PC-3 (cell line): Measurements from ENCODE around the gene PLSCR5. TPM values are rescaled to one million over a fixed set of nuclear protein-coding genes. Genes with fewer than 3 reads are reported as not detected.

ENCODE experiments used
- ATAC-seq: fragments of 200-7000 bp; cut with Tn5 transposase; 2 replicates; pipeline ENCODE4 v1.9.1; 2020; ENCODE audit warnings: mild to moderate bottlenecking, moderate library complexity
- BruUV-seq: library from RNA; stranded (reverse); fragments of 400-500 nt; replicated peaks from 2 replicates; lab custom pipeline; 2021; lab: Mats Ljungman, UMichigan
- CTCF ChIA-PET: fragments of 300-600 bp; sonication (Branson Sonifier 250); formaldehyde crosslinking; loops from one replicate; lab custom pipeline; 2022; ENCODE audit warnings: antibody characterized with exemption; lab: Charles Lee
- POLR2A ChIA-PET: fragments of 300-600 bp; sonication (Branson Sonifier 250); formaldehyde crosslinking; loops from one replicate; lab custom pipeline; 2022; ENCODE audit warnings: antibody characterized with exemption; ENCODE audit not compliant: unreplicated experiment; lab: Charles Lee
- DNase-seq: peaks from one replicate; pipeline ENCODE4 v3.0.0-alpha.2; 2015
- H2AFZ ChIP-seq: fragments of 300-600 bp; sonication (generic); 2 replicates; pipeline ENCODE4 v1.6.0; 2016; ENCODE audit warnings: antibody characterized with exemption, low read length
- H3F3A ChIP-seq: fragments of 300-600 bp; sonication (generic); one replicate; pipeline ENCODE4 v1.6.0; 2017; ENCODE audit warnings: antibody characterized with exemption, low read length, control low read depth, mild to moderate bottlenecking; ENCODE audit not compliant: unreplicated experiment
- H3K27ac ChIP-seq: fragments of 300-600 bp; sonication (generic); 2 replicates; pipeline ENCODE4 v1.5.1; 2016; ENCODE audit warnings: mild to moderate bottlenecking, low read length
- H3K27me3 ChIP-seq: fragments of 300-600 bp; sonication (generic); 2 replicates; pipeline ENCODE4 v1.6.1; 2016; ENCODE audit warnings: low read length, mixed read lengths
- H3K36me3 ChIP-seq: fragments of 300-600 bp; sonication (generic); 2 replicates; pipeline ENCODE4 v1.6.1; 2016; ENCODE audit warnings: low read depth, mixed run types, low read length, mixed read lengths
- H3K4me1 ChIP-seq: fragments of 300-600 bp; sonication (generic); 2 replicates; pipeline ENCODE4 v1.5.1; 2016; ENCODE audit warnings: low read length; ENCODE audit not compliant: insufficient read depth
- H3K4me2 ChIP-seq: fragments of 300-600 bp; sonication (generic); 2 replicates; pipeline ENCODE4 v1.6.0; 2016; ENCODE audit warnings: low read length
- H3K4me3 ChIP-seq: fragments of 300-600 bp; sonication (generic); 2 replicates; pipeline ENCODE4 v1.5.1; 2016; ENCODE audit warnings: mild to moderate bottlenecking, low read length, mixed read lengths
- H3K79me2 ChIP-seq: fragments of 300-600 bp; sonication (generic); 2 replicates; pipeline ENCODE4 v1.6.1; 2017; ENCODE audit warnings: low read length, mixed read lengths
- H3K9ac ChIP-seq: fragments of 300-600 bp; sonication (generic); 2 replicates; pipeline ENCODE4 v1.6.0; 2016; ENCODE audit warnings: mild to moderate bottlenecking, low read length
- H3K9me2 ChIP-seq: fragments of 300-600 bp; sonication (generic); replicated peaks from 2 replicates; pipeline ENCODE4 v1.6.1; 2016; ENCODE audit warnings: mixed run types, low read length, mixed read lengths
- H3K9me3 ChIP-seq: fragments of 300-600 bp; sonication (generic); 2 replicates; pipeline ENCODE4 v1.6.1; 2016; ENCODE audit warnings: low read length, mixed read lengths
- H4K20me1 ChIP-seq: fragments of 300-600 bp; sonication (generic); 2 replicates; pipeline ENCODE4 v1.6.1; 2016; ENCODE audit warnings: low read length, mixed read lengths
- CTCF ChIP-seq: fragments of 300-600 bp; sonication (generic); conservative IDR thresholded peaks from 2 replicates; pipeline ENCODE4 v1.5.1; 2017; ENCODE audit warnings: antibody characterized with exemption, low read depth, mild to moderate bottlenecking, low read length
- EZH2 ChIP-seq: fragments of 300-600 bp; sonication (generic); IDR thresholded peaks from one replicate; pipeline ENCODE4 v1.6.1; 2017; ENCODE audit warnings: antibody characterized with exemption, mild to moderate bottlenecking, low read length; ENCODE audit not compliant: unreplicated experiment
- EZH2phosphoT487 ChIP-seq: fragments of 300-600 bp; sonication (generic); IDR thresholded peaks from 2 replicates; pipeline ENCODE4 v1.6.1; 2018; ENCODE audit warnings: mild to moderate bottlenecking, antibody characterized with exemption, low read length, borderline replicate concordance
- intact Hi-C: fragments of 100-400 bp; cut with micrococcal nuclease; formaldehyde crosslinking; loops from 2 replicates; pipeline ENCODE4 v1.9.0; 2023
- total RNA-seq: library from RNA; depleted of rRNA; stranded (reverse); fragments of >200 nt; gene quantifications from 2 replicates; pipeline ENCODE4 v1.2.3, GENCODE V29; 2014

The PLSCR5 gene
- total RNA-seq, 1 experiment from 2014 or later, result not detected

GRCh38 chr3:146542978-146543377, 62.2 kb downstream of the PLSCR5 start:
- Histone ChIP-seq H3K4me1 (peaks cover 32% of the 10 kb centered on the region), H3K9me2 (no peaks in the 10 kb centered on the region), H3K4me3 (peak overlapping the region; percentile 92), H2AFZ (no peak overlapping the region), H3F3A (no peaks in the 10 kb centered on the region), H3K79me2 (peaks cover 63% of the 10 kb centered on the region), H3K9me3 (no peaks in the 10 kb centered on the region), H3K36me3 (no peaks in the 10 kb centered on the region), H4K20me1 (peaks cover 23% of the 10 kb centered on the region), H3K27me3 (no peaks in the 10 kb centered on the region), H3K9ac (peak overlapping the region; percentile 96; the same call in 1 of the 2 replicates), H3K27ac (no peak overlapping the region), H3K4me2 (peak overlapping the region; percentile 93)
- ATAC-seq (no peak), DNase-seq (no peak)
- no TSS peak for BruUV-seq
- ChIA-PET CTCF (no interaction called here), POLR2A (interaction anchor here (1.3 kb wide), 1 partner anchor 74 kb away, joined by 6 read pairs; the partner anchor contains the start of gene PLSCR2)
- intact Hi-C loops, result loop anchor here (5.0 kb wide), 1 partner anchor 169 kb away; no protein-coding TSS in a partner anchor
- TF ChIP-seq CTCF (no peak), EZH2phosphoT487 (no peak), EZH2 (no peak)

- BruUV-seq, result no TSS peak
- Histone ChIP-seq H3K9me2 (no peaks in the 10 kb centered on the region), H4K20me1 (peaks cover 23% of the 10 kb centered on the region), H3K36me3 (no peaks in the 10 kb centered on the region), H3K4me2 (peak overlapping the region; percentile 93), H3K4me3 (peak overlapping the region; percentile 92), H3K9ac (no peak overlapping the region), H3K27me3 (no peaks in the 10 kb centered on the region), H3K79me2 (peaks cover 69% of the 10 kb centered on the region), H3K27ac (no peak overlapping the region), H3K4me1 (peaks cover 32% of the 10 kb centered on the region), H3K9me3 (no peaks in the 10 kb centered on the region), H2AFZ (no peak overlapping the region), H3F3A (no peaks in the 10 kb centered on the region)
- ChIA-PET CTCF (no interaction called here), POLR2A (no interaction called here)
- DNase-seq (no peak), ATAC-seq (no peak)
- TF ChIP-seq EZH2, result no peak
- no peak for TF ChIP-seq EZH2phosphoT487
- no peak for TF ChIP-seq CTCF
- intact Hi-C loops, result loop anchor here (5.0 kb wide), 1 partner anchor 170 kb away; no protein-coding TSS in a partner anchor
Measured at GRCh38 chr3:146542179-146542578, 63.0 kb downstream of the PLSCR5 start.

GRCh38 chr3:146540978-146541377, 64.2 kb downstream of the PLSCR5 start:
- no peaks in the 10 kb centered on the region for H3K27me3 ChIP-seq
- peaks cover 23% of the 10 kb centered on the region for H4K20me1 ChIP-seq
- H3K9ac ChIP-seq, result no peak overlapping the region
- H3K27ac ChIP-seq, result no peak overlapping the region
- peaks cover 32% of the 10 kb centered on the region for H3K4me1 ChIP-seq
- H3K4me2 ChIP-seq, result peak overlapping the region; percentile 93
- ATAC-seq (no peak; the same call in 1 of the 2 replicates), DNase-seq (no peak)
- no peaks in the 10 kb centered on the region for H3K9me2 ChIP-seq
- H3K4me3 ChIP-seq, result peak overlapping the region; percentile 92; the same call in 1 of the 2 replicates
- ChIA-PET CTCF (interaction anchor here (0.5 kb wide), 1 partner anchor 54 kb away, joined by 6 read pairs; no protein-coding TSS in a partner anchor), POLR2A (interaction anchor here (0.6 to 1.0 kb wide), 3 partner anchors 11 to 71 kb away, joined by 3 to 13 read pairs (median 3); partner anchors contain the start of gene PLSCR2)
- no TSS peak for BruUV-seq
- no peaks in the 10 kb centered on the region for H3K36me3 ChIP-seq
- no peak overlapping the region for H2AFZ ChIP-seq
- no peak for TF ChIP-seq EZH2
- TF ChIP-seq EZH2phosphoT487, result no peak
- no peak for TF ChIP-seq CTCF
- H3K9me3 ChIP-seq, result no peaks in the 10 kb centered on the region
- H3K79me2 ChIP-seq, result peaks cover 74% of the 10 kb centered on the region
- no peaks in the 10 kb centered on the region for H3F3A ChIP-seq
- intact Hi-C loops, result loop anchor here (5.0 kb wide), 1 partner anchor 171 kb away; no protein-coding TSS in a partner anchor
